GM12801 (cell line): ENCODE data around the gene FOXJ2.

Source experiments
- TF ChIP-seq, protein P1 (sequence below): IDR thresholded peaks from one replicate; pipeline ENCODE4 v1.5.1; 2011; ENCODE audit warnings: control low read depth; ENCODE audit not compliant: insufficient read length; ENCODE audit errors: extremely low read depth

FOXJ2 gene

DNA sequence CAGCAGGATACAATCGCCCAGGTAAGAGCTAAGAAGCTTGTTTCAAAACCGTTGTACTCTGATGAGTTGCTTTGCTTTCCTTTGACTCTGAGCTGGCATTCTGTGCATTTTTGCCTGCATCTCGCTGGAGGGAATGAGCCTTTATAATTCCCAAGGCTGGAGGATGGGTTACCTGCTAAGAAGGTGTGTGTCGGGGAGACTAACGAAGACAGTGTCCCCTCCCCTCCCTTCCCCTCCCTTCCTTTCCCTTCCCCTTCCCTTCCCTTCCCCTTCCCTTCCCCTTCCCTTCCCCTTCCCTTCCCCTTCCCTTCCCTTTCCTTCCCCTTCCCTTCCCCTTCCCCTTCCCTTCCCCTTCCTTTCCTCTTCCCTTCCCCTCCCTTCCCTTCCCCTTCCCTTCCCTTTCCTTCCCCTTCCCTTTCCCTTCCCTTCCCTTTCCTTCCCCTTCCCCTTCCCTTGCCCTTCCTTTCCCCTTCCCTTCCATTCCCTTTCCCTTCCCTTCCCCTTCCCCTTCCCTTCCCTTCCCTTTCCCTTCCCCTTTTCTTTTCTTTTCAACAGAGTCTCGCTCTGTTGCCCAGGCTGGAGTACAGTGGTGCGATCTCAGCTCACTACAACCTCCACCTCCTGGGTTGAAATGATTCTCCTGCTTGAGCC, 18.2 kb downstream of the FOXJ2 start:
- TF ChIP-seq, protein P1, sequence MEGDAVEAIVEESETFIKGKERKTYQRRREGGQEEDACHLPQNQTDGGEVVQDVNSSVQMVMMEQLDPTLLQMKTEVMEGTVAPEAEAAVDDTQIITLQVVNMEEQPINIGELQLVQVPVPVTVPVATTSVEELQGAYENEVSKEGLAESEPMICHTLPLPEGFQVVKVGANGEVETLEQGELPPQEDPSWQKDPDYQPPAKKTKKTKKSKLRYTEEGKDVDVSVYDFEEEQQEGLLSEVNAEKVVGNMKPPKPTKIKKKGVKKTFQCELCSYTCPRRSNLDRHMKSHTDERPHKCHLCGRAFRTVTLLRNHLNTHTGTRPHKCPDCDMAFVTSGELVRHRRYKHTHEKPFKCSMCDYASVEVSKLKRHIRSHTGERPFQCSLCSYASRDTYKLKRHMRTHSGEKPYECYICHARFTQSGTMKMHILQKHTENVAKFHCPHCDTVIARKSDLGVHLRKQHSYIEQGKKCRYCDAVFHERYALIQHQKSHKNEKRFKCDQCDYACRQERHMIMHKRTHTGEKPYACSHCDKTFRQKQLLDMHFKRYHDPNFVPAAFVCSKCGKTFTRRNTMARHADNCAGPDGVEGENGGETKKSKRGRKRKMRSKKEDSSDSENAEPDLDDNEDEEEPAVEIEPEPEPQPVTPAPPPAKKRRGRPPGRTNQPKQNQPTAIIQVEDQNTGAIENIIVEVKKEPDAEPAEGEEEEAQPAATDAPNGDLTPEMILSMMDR: no peak

DNA sequence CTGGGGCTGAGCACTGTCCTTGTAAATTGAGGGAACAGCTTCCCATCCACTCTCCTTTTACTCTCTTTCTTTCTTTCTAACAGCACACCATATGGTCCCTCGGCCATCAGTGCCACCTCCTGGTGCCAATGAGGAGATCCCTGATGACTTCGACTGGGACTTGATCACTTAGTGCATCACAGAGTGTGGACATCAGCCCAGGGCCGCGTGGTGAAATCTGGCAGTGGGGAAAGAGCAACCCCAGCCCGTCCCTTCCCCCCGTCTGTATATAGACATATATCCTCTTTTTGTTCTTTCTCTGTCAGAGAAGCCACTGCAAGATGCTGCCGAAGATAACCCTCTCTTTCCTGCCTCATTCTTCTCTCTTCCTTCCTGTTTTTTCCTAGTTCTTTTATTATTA, 20.2 kb downstream of the FOXJ2 start:
- TF ChIP-seq, protein P1: no peak

DNA sequence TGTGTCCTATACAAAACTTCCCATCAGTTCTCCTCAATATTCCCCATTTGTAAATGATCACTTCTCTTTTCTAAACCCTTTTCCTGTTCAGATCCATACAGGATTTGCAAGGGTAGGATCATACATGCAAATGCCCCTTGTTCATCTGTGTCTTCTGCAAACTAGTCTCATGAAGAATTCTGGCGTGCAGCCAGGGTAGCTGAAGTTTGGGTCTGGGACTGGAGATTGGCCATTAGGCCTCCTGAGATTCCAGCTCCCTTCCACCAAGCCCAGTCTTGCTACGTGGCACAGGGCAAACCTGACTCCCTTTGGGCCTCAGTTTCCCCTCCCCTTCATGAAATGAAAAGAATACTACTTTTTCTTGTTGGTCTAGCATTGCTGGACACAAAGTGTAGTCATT, 22.3 kb downstream of the FOXJ2 start:
- TF ChIP-seq, protein P1: no peak

DNA sequence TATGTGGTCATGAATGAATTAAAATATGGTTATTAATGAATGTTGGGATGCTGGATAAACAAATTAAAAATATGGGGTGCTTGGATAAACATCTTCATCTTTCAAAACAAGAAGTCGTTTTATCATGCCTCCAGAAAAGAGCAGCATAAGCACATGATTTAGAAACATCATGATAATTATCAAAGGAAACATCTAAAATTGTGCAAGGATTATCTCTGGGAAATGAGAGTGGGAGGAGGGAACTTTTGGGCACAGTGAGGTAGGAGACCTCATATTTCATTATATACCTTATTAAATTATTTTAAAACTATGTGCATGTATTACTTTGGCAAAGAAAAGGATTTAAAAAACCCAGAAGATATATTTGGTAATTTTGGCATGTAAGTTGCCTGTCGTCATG, 24.8 kb downstream of the FOXJ2 start:
- TF ChIP-seq, protein P1: no peak

DNA sequence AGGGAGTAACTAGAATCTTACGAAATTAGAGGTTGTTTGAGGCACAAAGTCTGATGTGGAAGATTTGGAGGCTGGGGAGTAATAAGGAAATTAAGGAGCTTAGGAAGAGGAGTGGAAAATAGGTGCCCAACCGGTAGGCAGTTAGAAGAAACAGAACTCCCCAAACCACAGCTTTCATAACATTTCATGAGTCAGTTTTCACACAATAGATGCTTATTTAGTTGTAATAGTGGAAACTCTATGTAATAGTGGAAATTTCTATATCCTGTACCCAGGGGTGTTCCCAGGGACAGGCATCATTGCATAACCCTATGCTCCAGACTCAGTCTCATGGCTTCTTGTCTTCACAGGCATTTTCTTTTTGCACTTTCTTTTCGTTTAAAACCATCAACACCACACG, 25.3 kb downstream of the FOXJ2 start:
- TF ChIP-seq, protein P1: no peak

DNA sequence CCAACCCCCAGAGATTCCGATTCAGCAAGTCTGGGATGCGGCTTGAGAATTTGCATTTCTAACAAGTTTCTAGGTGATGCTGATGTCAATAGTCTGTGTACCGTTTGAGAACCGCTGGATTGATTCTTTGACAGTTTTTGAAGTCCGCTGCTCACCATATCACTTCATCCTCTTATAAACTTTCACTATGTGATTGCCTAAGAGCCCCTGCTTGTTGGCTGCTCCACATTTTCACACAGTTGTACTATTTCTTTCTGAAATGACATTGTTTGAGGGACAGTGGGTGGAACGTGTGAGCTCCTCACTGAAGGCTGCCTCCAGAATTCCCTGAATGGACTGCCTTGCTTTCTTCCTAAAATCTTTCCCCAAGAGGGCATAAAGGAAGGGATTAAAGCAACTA, 26.0 kb downstream of the FOXJ2 start:
- TF ChIP-seq, protein P1: no peak

DNA sequence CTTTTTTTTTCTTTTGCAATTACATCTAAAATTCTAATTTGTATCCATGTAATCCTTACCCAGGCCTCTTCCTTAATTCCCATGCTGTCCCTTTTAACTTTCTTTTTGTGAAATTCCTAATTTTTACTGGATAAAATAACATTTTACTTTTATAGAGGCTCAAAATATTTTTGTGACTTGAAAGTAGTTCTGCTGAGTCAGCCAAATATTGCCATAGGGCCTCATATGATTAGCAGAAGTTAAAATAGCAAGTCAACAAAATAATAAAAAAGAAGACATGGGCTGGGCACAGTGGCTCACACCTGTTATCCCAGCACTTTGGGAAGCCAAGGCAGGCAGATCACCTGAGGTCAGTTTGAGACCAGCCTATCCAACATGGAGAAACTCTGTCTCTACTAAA, 31.6 kb downstream of the FOXJ2 start:
- TF ChIP-seq, protein P1: no peak
